ENCODE measurements around the gene TMEM9.
"Not testable (repeated sequence)": the region's sequence is repeated elsewhere in the genome, so short reads cannot be mapped to it uniquely, and the experiment has no call there.

Gene TMEM9

GRCh38 chr1:201172999-201173610, 18.8 kb upstream of the TMEM9 start:
- DNase-seq = no peak

GRCh38 chr1:201172326-201172725, 18.1 kb upstream of the TMEM9 start:
- no peak for DNase-seq

- peak; percentile 40 for DNase-seq
Observed at GRCh38 chr1:201171063-201172036, 17.1 kb upstream of the TMEM9 start.

GRCh38 chr1:201170533-201171062, 16.3 kb upstream of the TMEM9 start:
- peak; percentile 90 for DNase-seq

GRCh38 chr1:201169971-201170532, 15.8 kb upstream of the TMEM9 start:
- no peak for DNase-seq

GRCh38 chr1:201169203-201169602, 14.9 kb upstream of the TMEM9 start:
- no peak for DNase-seq

GRCh38 chr1:201167041-201167991, 13.0 kb upstream of the TMEM9 start:
- DNase-seq = no peak

GRCh38 chr1:201164645-201165044, 10.4 kb upstream of the TMEM9 start:
- DNase-seq = no peak

- no peak for DNase-seq
Observed at GRCh38 chr1:201163707-201164106, 9.4 kb upstream of the TMEM9 start.

- DNase-seq = not testable (repeated sequence)
Observed at GRCh38 chr1:201163036-201163435, 8.8 kb upstream of the TMEM9 start.

- DNase-seq = no peak
Observed at GRCh38 chr1:201157949-201158348, 3.7 kb upstream of the TMEM9 start.

GRCh38 chr1:201156819-201157218, 2.5 kb upstream of the TMEM9 start:
- no peak for DNase-seq

GRCh38 chr1:201156346-201156745, 2.1 kb upstream of the TMEM9 start:
- DNase-seq = no peak

- DNase-seq = no peak
Observed at GRCh38 chr1:201155354-201155753, 1.1 kb upstream of the TMEM9 start.

GRCh38 chr1:201153474-201154388, 543 bp downstream of the TMEM9 start:
- no peak for DNase-seq

GRCh38 chr1:201149400-201149799, 4.9 kb downstream of the TMEM9 start:
- DNase-seq = peak; percentile 29

GRCh38 chr1:201147396-201148015, 6.8 kb downstream of the TMEM9 start:
- DNase-seq = no peak

- no peak for DNase-seq
Observed at GRCh38 chr1:201146626-201147390, 7.5 kb downstream of the TMEM9 start.

GRCh38 chr1:201145816-201146215, 8.5 kb downstream of the TMEM9 start:
- no peak for DNase-seq

- no peak for DNase-seq
Observed at GRCh38 chr1:201145132-201145531, 9.1 kb downstream of the TMEM9 start.

All from fibroblast of skin of abdomen (primary cell).